ENCODE measurements around the gene MBNL2. TPM values are rescaled to one million over a fixed set of nuclear protein-coding genes. Genes with fewer than 3 reads are reported as not detected.

The MBNL2 gene
- total RNA-seq, 3 donors from 2014 or later: 68.5 to 131 (median 120) TPM

GRCh38 chr13:97219226-97219625, 2.9 kb upstream of the MBNL2 start:
- Histone ChIP-seq H3K4me1 (no peaks in the 10 kb centered on the region), H3K36me3 (no peaks in the 10 kb centered on the region), H3K4me3 (no peak overlapping the region), H3K27me3 (no peaks in the 10 kb centered on the region), H3K9me3 (no peaks in the 10 kb centered on the region), H3K27ac (no peak overlapping the region)
- no peak for DNase-seq (ENCODE audit: low spot score in 2 of 2)
- intact Hi-C loops (cut with DNase I; ENCODE audit: low total_unique reads): no loop called here
- TF ChIP-seq CTCF (IDR thresholded peaks at IDR 0.05) (no peak), POLR2AphosphoS5 (IDR thresholded peaks at IDR 0.05) (no peak), POLR2A (IDR thresholded peaks at IDR 0.05) (no peak)

GRCh38 chr13:97220151-97220900, 1.8 kb upstream of the MBNL2 start:
- TF ChIP-seq POLR2AphosphoS5 (IDR thresholded peaks at IDR 0.05) (no peak), POLR2A (IDR thresholded peaks at IDR 0.05) (no peak), CTCF (IDR thresholded peaks at IDR 0.05) (no peak)
- Histone ChIP-seq H3K4me1 (no peaks in the 10 kb centered on the region), H3K27me3 (no peaks in the 10 kb centered on the region), H3K36me3 (no peaks in the 10 kb centered on the region), H3K9me3 (no peaks in the 10 kb centered on the region), H3K4me3 (no peak overlapping the region), H3K27ac (peak overlapping the region in 1 of 2 donors; percentile 56)
- no peak for DNase-seq (ENCODE audit: low spot score in 2 of 2)
- intact Hi-C loops (cut with DNase I; ENCODE audit: low total_unique reads): loop anchor here (10.0 kb wide), 1 partner anchor 106 kb away; no protein-coding TSS in a partner anchor

- Histone ChIP-seq H3K27me3 (no peaks in the 10 kb centered on the region), H3K4me1 (no peaks in the 10 kb centered on the region), H3K4me3 (no peak overlapping the region), H3K36me3 (no peaks in the 10 kb centered on the region), H3K9me3 (no peaks in the 10 kb centered on the region), H3K27ac (peak overlapping the region in 1 of 2 donors; percentile 94)
- TF ChIP-seq POLR2AphosphoS5 (IDR thresholded peaks at IDR 0.05): no peak
- intact Hi-C loops (cut with DNase I; ENCODE audit: low total_unique reads): loop anchor here (10.0 kb wide), 1 partner anchor 106 kb away; no protein-coding TSS in a partner anchor
- no peak for DNase-seq (ENCODE audit: low spot score in 2 of 2)
Measured at GRCh38 chr13:97221046-97221445, 1.1 kb upstream of the MBNL2 start.

GRCh38 chr13:97221466-97221865, 667 bp upstream of the MBNL2 start:
- peak overlapping the region; percentile 89 to 94 for H3K27ac ChIP-seq
- peak overlapping the region in 2 of 3 donors; percentile 65 to 85 for H3K4me3 ChIP-seq
- no peak for DNase-seq (ENCODE audit: low spot score in 2 of 2)
- H3K9me3 ChIP-seq: no peaks in the 10 kb centered on the region
- no peaks in the 10 kb centered on the region for H3K36me3 ChIP-seq
- H3K4me1 ChIP-seq: peaks cover 1 to 2% of the 10 kb centered on the region in 2 donors
- TF ChIP-seq POLR2A (IDR thresholded peaks at IDR 0.05) (no peak), POLR2AphosphoS5 (IDR thresholded peaks at IDR 0.05) (no peak), CTCF (IDR thresholded peaks at IDR 0.05) (no peak)
- no peaks in the 10 kb centered on the region for H3K27me3 ChIP-seq
- intact Hi-C loops (cut with DNase I; ENCODE audit: low total_unique reads): loop anchor here (10.0 kb wide), 1 partner anchor 107 kb away; no protein-coding TSS in a partner anchor

GRCh38 chr13:97223037-97223710, 1.0 kb downstream of the MBNL2 start:
- TF ChIP-seq POLR2A (IDR thresholded peaks at IDR 0.05) (no peak), POLR2AphosphoS5 (IDR thresholded peaks at IDR 0.05) (no peak), CTCF (IDR thresholded peaks at IDR 0.05) (no peak)
- Histone ChIP-seq H3K9me3 (no peaks in the 10 kb centered on the region), H3K4me1 (peaks cover 4 to 17% of the 10 kb centered on the region in 2 donors), H3K27me3 (no peaks in the 10 kb centered on the region), H3K4me3 (peak overlapping the region; percentile 57 to 85 (median 65)), H3K27ac (peak overlapping the region; percentile 89 to 94), H3K36me3 (no peaks in the 10 kb centered on the region)
- DNase-seq (ENCODE audit: low spot score in 2 of 2): no peak
- intact Hi-C loops (cut with DNase I; ENCODE audit: low total_unique reads): loop anchor here (10.0 kb wide), 1 partner anchor 108 kb away; no protein-coding TSS in a partner anchor

Data from breast epithelium (tissue), 4 donors.